Measurements from ENCODE around the gene MRPS25. TPM values are rescaled to one million over a fixed set of nuclear protein-coding genes. Genes with fewer than 3 reads are reported as not detected.

MRPS25 gene
- total and polyA plus RNA-seq, 5 donors: 63.4 to 125 (median 92.7) TPM

- intact Hi-C loops (cut with DNase I): no loop called here
- Histone ChIP-seq H3K4me3 (ENCODE audit: low read length) (peak overlapping the region; percentile 62), H3K27me3 (ENCODE audit: control insufficient read depth, insufficient read depth) (no peaks in the 10 kb centered on the region), H3K4me1 (ENCODE audit: control insufficient read depth, insufficient read depth, low read length) (peaks cover 5% of the 10 kb centered on the region), H3K27ac (ENCODE audit: low read length) (peak overlapping the region; percentile 76), H3K9me3 (ENCODE audit: control insufficient read depth, low read length) (no peaks in the 10 kb centered on the region)
- WGBS: 13% methylated on average over 19 of the region's 19 CpGs
- ATAC-seq: peak; percentile 25 to 44
- no peak for DNase-seq
These were observed 34.4 kb upstream of the MRPS25 start for GRCh38 chr3:15099364-15100098.

GRCh38 chr3:15098503-15099363, 33.6 kb upstream of the MRPS25 start, which contains the start of gene RBSN:
TSS of gene RBSN (minus strand) at chr3:15099148. CDS start at chr3:15096120, 3,028 bp downstream.
- ATAC-seq (peak; percentile 87 to 88), DNase-seq (peak; percentile 96 to 98 (median 98))
- Histone ChIP-seq H3K27ac (ENCODE audit: low read length) (peak within 1 kb of the TSS; percentile 76), H3K9me3 (ENCODE audit: control insufficient read depth, low read length) (no peaks in the 10 kb centered on the region), H3K4me3 (ENCODE audit: low read length) (peak within 1 kb of the TSS; percentile 62), H3K27me3 (ENCODE audit: control insufficient read depth, insufficient read depth) (no peaks in the 10 kb centered on the region), H3K4me1 (ENCODE audit: control insufficient read depth, insufficient read depth, low read length) (peaks cover 5% of the 10 kb centered on the region)
- intact Hi-C loops (cut with DNase I): no loop called here
- WGBS: under 1% methylated on average over 72 of the region's 72 CpGs

- no peaks in the 10 kb centered on the region for H3K27me3 ChIP-seq (ENCODE audit: control insufficient read depth, insufficient read depth)
- WGBS: 52% methylated on average over 6 of the region's 6 CpGs
- peaks cover 5% of the 10 kb centered on the region for H3K4me1 ChIP-seq (ENCODE audit: control insufficient read depth, insufficient read depth, low read length)
- intact Hi-C loops (cut with DNase I): no loop called here
- H3K9me3 ChIP-seq (ENCODE audit: control insufficient read depth, low read length): no peaks in the 10 kb centered on the region
- H3K27ac ChIP-seq (ENCODE audit: low read length): no peak overlapping the region
- peak overlapping the region; percentile 62 for H3K4me3 ChIP-seq (ENCODE audit: low read length)
- no peak for DNase-seq
- no peak for ATAC-seq
These were observed 32.8 kb upstream of the MRPS25 start for GRCh38 chr3:15097891-15098290.

GRCh38 chr3:15096046-15096445, 30.9 kb upstream of the MRPS25 start:
- Histone ChIP-seq H3K4me1 (ENCODE audit: control insufficient read depth, insufficient read depth, low read length) (peaks cover 5% of the 10 kb centered on the region), H3K27ac (ENCODE audit: low read length) (no peak overlapping the region), H3K4me3 (ENCODE audit: low read length) (no peak overlapping the region), H3K9me3 (ENCODE audit: control insufficient read depth, low read length) (no peaks in the 10 kb centered on the region), H3K27me3 (ENCODE audit: control insufficient read depth, insufficient read depth) (no peaks in the 10 kb centered on the region)
- 76% methylated on average over 3 of the region's 3 CpGs for WGBS
- intact Hi-C loops (cut with DNase I): no loop called here
- DNase-seq: no peak
- ATAC-seq: no peak

- Histone ChIP-seq H3K27ac (ENCODE audit: low read length) (no peak overlapping the region), H3K4me3 (ENCODE audit: low read length) (no peak overlapping the region), H3K9me3 (ENCODE audit: control insufficient read depth, low read length) (no peaks in the 10 kb centered on the region), H3K4me1 (ENCODE audit: control insufficient read depth, insufficient read depth, low read length) (peaks cover 5% of the 10 kb centered on the region), H3K27me3 (ENCODE audit: control insufficient read depth, insufficient read depth) (no peaks in the 10 kb centered on the region)
- ATAC-seq (no peak), DNase-seq (peak in 2 of 3 donors; percentile 39 to 73)
- intact Hi-C loops (cut with DNase I): no loop called here
- 52% methylated on average over 5 of the region's 5 CpGs for WGBS
These were observed 29.2 kb upstream of the MRPS25 start for GRCh38 chr3:15094187-15094875.

- no peak overlapping the region for H3K27ac ChIP-seq (ENCODE audit: low read length)
- no peaks in the 10 kb centered on the region for H3K9me3 ChIP-seq (ENCODE audit: control insufficient read depth, low read length)
- ATAC-seq (no peak), DNase-seq (no peak)
- WGBS: 86% methylated on average over 1 of the region's 1 CpG
- intact Hi-C loops (cut with DNase I): no loop called here
- H3K4me1 ChIP-seq (ENCODE audit: control insufficient read depth, insufficient read depth, low read length): peaks cover 2% of the 10 kb centered on the region
- H3K27me3 ChIP-seq (ENCODE audit: control insufficient read depth, insufficient read depth): no peaks in the 10 kb centered on the region
- H3K4me3 ChIP-seq (ENCODE audit: low read length): no peak overlapping the region
These were observed 27.6 kb upstream of the MRPS25 start for GRCh38 chr3:15092686-15093085.

GRCh38 chr3:15091575-15091974, 26.5 kb upstream of the MRPS25 start:
- 86% methylated on average over 5 of the region's 5 CpGs for WGBS
- no peak for ATAC-seq
- H3K27me3 ChIP-seq (ENCODE audit: control insufficient read depth, insufficient read depth): no peaks in the 10 kb centered on the region
- no peak overlapping the region for H3K4me3 ChIP-seq (ENCODE audit: low read length)
- intact Hi-C loops (cut with DNase I): no loop called here
- no peaks in the 10 kb centered on the region for H3K9me3 ChIP-seq (ENCODE audit: control insufficient read depth, low read length)
- no peaks in the 10 kb centered on the region for H3K4me1 ChIP-seq (ENCODE audit: control insufficient read depth, insufficient read depth, low read length)
- no peak overlapping the region for H3K27ac ChIP-seq (ENCODE audit: low read length)
- DNase-seq: no peak

GRCh38 chr3:15089201-15089600, 24.1 kb upstream of the MRPS25 start:
- Histone ChIP-seq H3K4me1 (ENCODE audit: control insufficient read depth, insufficient read depth, low read length) (no peaks in the 10 kb centered on the region), H3K27me3 (ENCODE audit: control insufficient read depth, insufficient read depth) (no peaks in the 10 kb centered on the region), H3K4me3 (ENCODE audit: low read length) (no peak overlapping the region), H3K9me3 (ENCODE audit: control insufficient read depth, low read length) (no peaks in the 10 kb centered on the region), H3K27ac (ENCODE audit: low read length) (no peak overlapping the region)
- DNase-seq (no peak), ATAC-seq (no peak)
- intact Hi-C loops (cut with DNase I): no loop called here
- WGBS: 91% methylated on average over 1 of the region's 1 CpG

GRCh38 chr3:15086699-15087098, 21.6 kb upstream of the MRPS25 start:
- Histone ChIP-seq H3K4me1 (ENCODE audit: control insufficient read depth, insufficient read depth, low read length) (no peaks in the 10 kb centered on the region), H3K27me3 (ENCODE audit: control insufficient read depth, insufficient read depth) (no peaks in the 10 kb centered on the region), H3K4me3 (ENCODE audit: low read length) (no peak overlapping the region), H3K27ac (ENCODE audit: low read length) (no peak overlapping the region), H3K9me3 (ENCODE audit: control insufficient read depth, low read length) (no peaks in the 10 kb centered on the region)
- intact Hi-C loops (cut with DNase I): no loop called here
- WGBS: 92% methylated on average over 2 of the region's 2 CpGs
- no peak for ATAC-seq
- DNase-seq: no peak

- intact Hi-C loops (cut with DNase I): no loop called here
- WGBS: 97% methylated on average over 2 of the region's 2 CpGs
- ATAC-seq (no peak), DNase-seq (no peak)
- Histone ChIP-seq H3K9me3 (ENCODE audit: control insufficient read depth, low read length) (no peaks in the 10 kb centered on the region), H3K27me3 (ENCODE audit: control insufficient read depth, insufficient read depth) (no peaks in the 10 kb centered on the region), H3K4me1 (ENCODE audit: control insufficient read depth, insufficient read depth, low read length) (no peaks in the 10 kb centered on the region), H3K27ac (ENCODE audit: low read length) (no peak overlapping the region), H3K4me3 (ENCODE audit: low read length) (no peak overlapping the region)
These were observed 21.1 kb upstream of the MRPS25 start for GRCh38 chr3:15086263-15086662.

GRCh38 chr3:15083252-15083651, 18.1 kb upstream of the MRPS25 start:
- intact Hi-C loops (cut with DNase I): no loop called here
- no peak overlapping the region for H3K27ac ChIP-seq (ENCODE audit: low read length)
- 98% methylated on average over 1 of the region's 1 CpG for WGBS
- H3K4me3 ChIP-seq (ENCODE audit: low read length): no peak overlapping the region
- H3K9me3 ChIP-seq (ENCODE audit: control insufficient read depth, low read length): no peaks in the 10 kb centered on the region
- H3K4me1 ChIP-seq (ENCODE audit: control insufficient read depth, insufficient read depth, low read length): no peaks in the 10 kb centered on the region
- DNase-seq: no peak
- ATAC-seq: no peak
- H3K27me3 ChIP-seq (ENCODE audit: control insufficient read depth, insufficient read depth): no peaks in the 10 kb centered on the region

All from right cardiac atrium (tissue), 5 donors.